HG02759 (cell line): Measurements from ENCODE around the gene C1QL4.
A peak's percentile ranks its signal among the peaks of the same experiment; 100 is the strongest.
"Not testable (repeated sequence)": the region's sequence is repeated elsewhere in the genome, so short reads cannot be mapped to it uniquely, and the experiment has no call there.

ENCODE experiments used
- ATAC-seq: cut with Tn5 transposase; IDR thresholded peaks from one replicate; pipeline ENCODE4 v1.9.1; 2021; ENCODE audit warnings: mild to moderate bottlenecking, moderate library complexity; ENCODE audit not compliant: unreplicated experiment

The C1QL4 gene

DNA sequence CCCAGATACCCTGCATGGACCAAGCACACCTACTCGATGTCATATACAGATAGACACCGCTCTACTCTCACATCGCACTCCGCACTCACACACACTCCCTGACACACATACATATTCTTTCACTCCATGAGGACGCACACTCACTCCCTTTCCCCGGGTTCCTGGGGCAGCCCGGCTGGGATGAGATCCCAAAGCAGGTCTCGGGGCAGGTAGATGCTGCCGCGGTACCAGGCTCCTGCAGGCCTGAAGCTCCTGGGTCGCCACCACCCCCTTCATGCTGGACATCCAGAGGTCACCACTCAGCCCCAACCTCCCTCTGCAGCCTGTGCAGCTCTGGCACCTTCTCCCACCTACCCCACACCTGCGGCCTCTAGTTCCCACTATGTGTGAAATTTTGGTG is 2.3 kb downstream of the C1QL4 start:
- no peak for ATAC-seq

DNA sequence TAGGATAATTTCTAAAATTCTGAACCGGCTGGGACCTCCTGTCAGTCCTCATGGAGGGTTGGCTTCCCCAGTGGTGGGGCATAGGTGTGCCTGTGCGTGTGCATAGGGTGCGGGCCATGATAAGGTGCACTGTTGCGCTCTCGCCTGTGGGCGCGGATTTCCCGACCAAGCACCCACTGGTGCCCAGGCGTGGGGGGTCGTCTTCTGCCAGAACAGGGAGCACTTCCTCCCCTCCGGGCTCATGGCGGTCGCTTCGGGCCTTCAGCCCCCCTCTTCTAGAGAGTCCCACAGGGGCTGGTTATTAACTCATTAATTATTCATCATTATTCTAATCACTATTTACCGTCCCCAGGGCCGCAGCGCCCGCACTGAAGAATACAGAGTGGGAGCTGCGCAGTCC is 2.8 kb downstream of the C1QL4 start:
- no peak for ATAC-seq

DNA sequence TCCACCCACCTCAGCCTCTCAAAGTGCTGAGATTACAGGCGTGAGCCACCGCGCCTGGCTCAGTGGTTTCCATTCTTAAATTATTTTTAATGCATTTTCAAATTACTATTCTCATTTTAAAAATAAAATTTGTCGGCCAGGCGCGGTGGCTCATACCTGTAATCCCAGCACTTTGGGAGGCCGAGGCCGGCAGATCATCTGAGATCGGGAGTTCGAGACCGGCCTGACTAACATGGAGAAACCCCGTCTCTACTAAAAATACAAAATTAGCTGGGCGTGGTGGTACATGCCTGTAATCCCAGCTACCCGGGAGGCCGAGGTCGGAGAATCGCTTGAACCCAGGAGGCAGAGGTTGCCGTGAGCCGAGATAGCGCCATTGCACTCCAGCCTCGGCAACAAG is 3.2 kb downstream of the C1QL4 start:
- not testable (repeated sequence) for ATAC-seq

DNA sequence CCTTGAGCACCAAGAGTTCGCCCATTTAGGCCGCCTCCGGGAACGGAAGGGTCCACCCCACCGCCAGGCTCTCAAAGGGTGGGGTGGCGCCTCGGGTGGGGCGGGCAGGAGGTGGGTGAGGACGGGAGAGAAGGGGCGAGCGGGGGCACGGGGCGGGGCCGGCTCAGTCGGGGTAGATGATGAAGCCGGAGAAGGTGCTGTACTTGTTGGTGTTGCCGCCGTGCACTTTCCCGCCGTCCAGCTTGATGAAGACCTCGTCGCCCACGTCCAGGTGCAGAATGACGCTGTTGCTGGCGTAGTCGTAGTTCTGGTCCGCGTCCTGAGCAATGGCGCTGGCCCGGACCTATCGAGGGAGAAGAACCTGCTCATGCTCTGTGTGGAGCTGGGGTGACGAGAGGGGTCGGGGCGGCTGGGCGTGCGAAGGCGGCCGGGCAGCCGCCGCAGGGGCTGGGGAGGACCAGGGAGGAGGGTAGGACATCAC is 4.1 kb downstream of the C1QL4 start:
- no peak for ATAC-seq

DNA sequence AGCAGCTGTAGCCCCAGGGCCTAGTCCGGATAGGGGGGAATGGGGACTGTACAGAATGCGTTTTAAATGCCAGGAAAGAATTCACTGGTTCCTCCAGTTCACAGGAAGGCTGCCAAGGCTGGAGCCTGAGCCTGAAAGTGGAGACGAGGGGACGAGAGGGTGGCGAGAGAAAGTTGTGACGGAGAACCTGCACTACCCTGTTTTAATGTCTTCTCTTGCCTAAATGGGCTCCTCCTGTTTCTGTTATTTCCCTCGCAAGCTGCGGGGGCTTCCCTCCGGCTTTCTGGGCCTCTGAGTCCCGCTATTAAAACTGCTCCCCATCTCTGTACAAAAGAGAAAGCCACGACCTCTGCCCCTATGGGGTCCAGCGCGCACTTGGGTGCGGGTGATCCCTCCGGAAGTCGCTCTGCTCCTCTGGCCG is 4.5 kb downstream of the C1QL4 start:
- no peak for ATAC-seq

DNA sequence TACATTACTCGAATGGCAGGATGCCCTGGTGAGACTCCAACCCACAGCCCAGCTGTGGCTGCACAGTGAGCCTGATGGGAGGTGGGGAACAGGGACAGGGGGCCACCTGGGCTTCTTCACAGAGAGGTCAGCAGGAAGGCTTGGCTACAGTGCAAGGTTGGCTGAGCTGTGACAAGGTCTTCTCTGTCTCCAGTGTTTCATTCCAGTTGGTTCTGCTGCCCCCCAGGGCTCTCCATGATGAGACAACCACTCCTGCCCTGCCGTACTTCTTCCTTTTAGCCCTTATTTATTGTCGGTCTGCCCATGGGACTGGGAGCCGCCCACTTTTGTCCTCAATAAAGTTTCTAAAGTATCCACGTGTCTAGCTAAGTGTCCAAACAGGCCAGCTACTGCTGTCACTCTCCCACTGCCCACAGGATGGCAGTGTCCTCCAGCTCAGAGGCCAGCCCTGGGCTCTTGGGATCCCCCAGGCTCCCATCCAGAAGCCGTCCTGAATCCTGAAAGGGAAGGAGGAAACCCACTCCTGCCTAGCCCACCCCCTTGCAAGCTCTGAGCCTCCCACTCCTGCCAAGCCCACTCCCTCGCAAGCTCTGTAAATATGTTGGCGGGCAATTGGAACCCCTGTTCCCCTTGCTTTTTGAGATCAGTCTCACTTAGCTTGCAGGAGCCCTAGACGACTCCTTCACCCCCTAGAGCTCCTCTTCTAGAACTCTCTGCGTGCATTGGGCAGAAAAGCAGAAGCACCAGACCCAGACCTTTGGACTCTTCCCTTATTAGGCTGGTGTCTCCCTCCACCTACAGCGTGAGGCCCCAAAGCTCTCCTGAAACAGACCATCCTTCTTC is 5.4 kb downstream of the C1QL4 start:
- no peak for ATAC-seq

DNA sequence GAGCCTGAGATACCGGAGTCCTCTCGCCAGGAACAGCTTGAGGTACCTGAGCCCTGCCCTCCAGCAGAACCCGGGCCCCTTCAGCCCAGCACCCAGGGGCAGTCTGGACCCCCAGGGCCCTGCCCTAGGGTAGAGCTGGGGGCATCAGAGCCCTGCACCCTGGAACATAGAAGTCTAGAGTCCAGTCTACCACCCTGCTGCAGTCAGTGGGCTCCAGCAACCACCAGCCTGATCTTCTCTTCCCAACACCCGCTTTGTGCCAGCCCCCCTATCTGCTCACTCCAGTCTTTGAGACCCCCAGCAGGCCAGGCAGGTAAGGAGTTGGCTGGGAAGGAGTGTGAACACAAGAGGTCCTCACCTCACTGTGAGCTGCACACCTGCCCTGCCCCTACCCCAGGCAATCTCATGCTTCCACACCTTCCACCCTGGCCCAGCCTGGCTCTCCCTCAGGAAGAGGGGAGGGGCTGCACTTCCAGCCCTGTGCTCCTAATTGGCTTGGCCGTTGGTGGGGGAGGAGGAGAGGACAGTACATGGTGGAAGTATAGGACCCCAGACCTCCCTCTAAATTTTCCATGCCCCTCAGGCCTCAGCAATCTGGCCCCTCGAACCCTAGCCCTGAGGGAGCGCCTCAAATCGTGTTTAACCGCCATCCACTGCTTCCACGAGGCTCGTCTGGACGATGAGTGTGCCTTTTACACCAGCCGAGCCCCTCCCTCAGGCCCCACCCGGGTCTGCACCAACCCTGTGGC is 6.2 kb downstream of the C1QL4 start:
- no peak for ATAC-seq

DNA sequence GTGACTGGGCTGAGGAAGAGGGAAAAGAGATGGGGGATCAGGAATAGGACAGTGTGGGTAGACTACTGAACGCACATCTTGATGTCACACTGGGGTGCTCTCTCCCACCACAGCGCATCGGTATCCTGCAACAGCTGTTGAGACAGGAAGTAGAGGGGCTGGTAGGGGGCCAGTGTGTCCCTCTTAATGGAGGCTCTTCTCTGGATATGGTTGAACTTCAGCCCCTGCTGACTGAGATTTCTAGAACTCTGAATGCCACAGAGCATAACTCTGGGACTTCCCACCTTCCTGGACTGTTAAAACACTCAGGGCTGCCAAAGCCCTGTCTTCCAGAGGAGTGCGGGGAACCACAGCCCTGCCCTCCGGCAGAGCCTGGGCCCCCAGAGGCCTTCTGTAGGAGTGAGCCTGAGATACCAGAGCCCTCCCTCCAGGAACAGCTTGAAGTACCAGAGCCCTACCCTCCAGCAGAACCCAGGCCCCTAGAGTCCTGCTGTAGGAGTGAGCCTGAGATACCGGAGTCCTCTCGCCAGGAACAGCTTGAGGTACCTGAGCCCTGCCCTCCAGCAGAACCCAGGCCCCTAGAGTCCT is 6.9 kb downstream of the C1QL4 start:
- no peak for ATAC-seq

DNA sequence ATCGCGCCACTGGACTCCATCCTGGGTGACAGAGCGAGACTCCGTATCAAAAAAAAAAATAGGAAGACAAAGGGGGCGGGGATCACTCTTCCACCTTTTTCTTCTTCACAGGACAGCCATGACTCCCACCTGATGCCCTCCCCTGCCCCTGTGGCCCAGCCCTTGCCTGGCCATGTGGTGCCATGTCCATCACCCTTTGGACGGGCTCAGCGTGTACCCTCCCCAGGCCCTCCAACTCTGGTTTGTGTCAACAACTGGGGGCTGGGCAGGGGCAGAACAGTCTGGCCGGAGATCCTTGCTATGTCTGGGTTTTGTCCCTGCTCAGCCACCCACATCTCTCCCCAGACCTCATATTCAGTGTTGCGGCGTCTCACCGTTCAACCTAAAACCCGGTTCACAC is 8.2 kb downstream of the C1QL4 start:
- no peak for ATAC-seq

DNA sequence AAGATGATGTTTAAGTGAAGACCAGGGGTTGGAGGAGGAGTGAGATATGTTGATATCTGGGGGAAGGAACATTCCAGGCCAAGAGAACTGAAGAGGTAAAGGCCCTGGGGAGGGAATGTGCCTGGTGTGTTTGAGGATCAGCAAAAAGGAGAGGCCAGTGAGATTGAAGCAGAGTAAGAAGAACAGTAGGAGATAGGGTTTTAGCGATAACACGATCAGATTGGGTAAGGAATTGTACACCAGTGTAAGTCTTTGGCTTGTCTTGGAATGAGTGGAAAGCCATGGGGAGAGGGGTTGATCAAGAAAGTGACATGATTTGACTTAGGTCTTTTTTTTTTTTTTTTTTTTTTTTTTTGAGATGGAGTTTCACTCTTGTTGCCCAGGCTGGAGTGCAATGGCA is 9.1 kb downstream of the C1QL4 start:
- ATAC-seq = no peak

DNA sequence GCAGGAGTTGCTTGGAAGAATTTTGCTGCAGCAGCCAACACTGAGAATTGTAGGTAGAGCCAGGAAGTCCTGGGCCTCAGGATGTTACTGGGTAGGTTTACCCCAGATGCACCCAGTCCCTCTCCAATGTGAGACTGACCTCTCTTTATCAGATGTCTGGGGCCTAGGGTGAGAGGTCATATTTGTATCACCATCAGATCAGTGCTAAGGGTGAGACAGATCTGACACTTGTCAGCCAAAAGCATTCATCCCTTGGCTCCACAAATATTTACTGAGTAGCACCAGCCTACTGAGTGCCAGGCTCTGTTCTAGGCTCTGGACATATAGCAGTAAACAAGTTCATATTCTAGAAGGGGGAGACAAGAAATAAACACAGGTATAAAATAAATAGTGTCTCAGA is 9.6 kb downstream of the C1QL4 start:
- no peak for ATAC-seq

DNA sequence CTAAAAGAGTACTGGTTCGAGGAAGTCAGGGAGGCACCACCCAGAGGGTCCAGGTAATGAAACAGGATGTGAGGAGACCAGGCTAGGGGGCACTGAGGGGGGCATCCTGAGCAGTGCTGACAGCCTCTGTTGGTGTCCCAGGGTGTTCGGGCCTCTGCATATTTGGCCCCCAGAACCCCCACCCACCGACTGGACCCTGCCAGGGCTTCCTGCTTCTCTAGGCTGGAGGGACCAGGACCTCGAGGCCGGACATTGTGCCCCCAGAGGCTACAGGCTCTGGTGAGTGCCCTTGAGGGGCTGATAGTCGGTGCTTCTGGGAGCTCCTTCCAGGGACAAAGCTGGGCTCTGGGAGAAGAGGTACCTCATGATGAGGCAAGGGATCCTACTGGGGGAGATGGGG is 11.4 kb downstream of the C1QL4 start:
- ATAC-seq = no peak

DNA sequence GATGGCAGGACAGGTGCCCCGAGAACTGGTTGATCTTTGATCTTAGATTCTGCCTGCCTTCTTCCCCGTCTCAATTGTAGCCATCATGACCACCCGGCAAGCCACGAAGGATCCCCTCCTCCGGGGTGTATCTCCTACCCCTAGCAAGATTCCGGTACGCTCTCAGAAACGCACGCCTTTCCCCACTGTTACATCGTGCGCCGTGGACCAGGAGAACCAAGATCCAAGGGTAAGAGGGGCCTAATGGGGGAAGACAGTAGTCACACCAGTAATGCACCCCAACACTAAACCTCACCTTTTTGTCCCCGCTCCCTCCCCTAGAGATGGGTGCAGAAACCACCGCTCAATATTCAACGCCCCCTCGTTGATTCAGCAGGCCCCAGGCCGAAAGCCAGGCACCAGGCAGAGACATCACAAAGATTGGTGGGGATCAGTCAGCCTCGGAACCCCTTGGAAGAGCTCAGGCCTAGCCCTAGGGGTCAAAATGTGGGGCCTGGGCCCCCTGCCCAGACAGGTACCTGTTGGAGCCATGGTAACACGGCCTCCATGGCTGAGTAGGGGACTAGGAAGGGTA is 13.4 kb downstream of the C1QL4 start:
- ATAC-seq = no peak

DNA sequence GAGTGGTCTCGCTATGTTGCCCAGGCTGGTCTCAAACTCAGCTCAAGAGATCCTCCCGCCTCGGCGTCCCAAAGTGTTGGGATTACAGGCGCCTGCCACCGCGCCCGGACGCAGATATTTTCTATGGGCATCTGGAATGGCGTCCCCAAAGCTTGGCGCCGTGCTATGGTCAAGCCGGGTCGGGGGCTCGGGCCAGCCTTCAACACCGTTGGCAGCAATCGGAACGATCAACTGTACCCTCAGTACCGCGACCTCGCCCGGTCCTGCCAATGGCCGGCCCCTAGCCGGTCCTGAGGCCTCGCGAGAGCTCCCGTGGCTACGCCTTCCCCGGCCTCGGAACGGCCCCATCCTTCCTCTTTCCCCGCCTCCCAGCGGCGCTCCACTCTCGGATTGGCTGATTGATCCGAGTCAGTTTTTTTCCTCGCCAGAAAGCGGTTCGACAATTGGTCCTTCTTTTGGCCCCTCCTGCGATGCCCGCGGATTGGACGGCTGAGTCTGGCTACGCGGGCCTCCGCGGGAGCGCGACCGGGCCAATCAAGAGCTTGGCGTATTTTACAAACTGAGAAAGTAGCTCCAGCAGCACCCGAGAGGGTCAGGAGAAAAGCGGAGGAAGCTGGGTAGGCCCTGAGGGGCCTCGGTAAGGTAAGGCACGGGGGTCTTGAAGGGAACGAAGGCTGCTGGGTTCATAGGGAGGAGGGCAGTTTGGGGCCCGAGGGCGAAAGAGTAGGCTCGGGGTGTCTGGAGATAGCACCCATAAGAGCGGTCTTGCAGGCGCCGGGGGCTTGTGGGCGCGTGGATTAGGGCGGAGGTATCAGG is 14.1 kb downstream of the C1QL4 start, which contains the start of gene TROAP:
TROAP (plus strand) TSS at position 548 of the 816 bp plus-strand sequence. CDS start 354 bp downstream, outside the sequence.
- ATAC-seq = peak; percentile 99

DNA sequence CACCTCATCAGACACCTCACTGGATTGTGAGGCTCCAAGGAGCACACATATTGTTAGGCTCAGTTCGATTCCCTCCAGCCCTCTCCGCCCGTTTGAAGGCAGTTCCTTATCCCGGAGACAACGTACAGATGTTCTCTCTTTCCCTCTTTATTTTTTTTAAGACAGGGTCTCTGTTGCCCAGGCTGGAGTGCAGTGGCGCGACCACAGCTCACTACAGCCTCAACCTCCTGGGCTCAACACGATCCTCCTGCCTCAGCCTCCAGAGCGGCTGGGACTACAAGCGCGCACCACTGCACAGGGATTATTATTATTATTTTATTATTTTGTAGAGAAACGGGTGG is 14.7 kb downstream of the C1QL4 start:
- ATAC-seq = no peak

DNA sequence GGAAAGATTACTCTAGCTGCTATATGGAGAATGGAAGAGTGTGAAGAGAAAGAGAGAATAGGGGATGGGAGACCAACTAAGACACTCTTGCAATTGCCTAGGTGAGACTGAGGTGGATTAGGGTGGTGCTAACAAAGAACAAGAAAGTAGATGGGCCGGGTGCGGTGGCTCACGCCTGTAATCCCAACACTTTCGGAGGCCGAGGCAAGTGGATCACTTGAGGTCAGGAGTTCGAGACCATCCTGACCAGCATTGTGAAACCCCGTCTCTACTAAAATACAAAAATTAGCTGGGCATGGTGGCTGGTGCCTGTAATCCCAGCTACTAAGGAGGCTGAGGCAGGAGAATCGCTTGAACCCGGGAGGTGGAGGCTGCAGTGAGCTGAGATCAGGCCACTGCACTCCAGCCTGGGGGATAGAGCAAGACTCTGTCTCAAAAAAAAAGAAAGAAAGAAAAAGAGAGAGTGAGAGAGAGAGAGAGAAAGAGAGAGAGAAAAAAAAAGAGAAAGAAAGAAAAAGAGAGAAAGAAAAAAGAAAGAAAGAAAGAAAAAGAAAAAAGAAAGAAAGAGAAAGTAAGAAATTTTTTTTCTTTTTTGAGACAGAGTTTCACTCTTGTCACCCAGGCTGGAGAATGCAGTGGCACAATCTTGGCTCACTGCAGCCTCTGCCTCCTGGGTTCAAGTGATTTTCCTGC is 16.4 kb downstream of the C1QL4 start:
- not testable (repeated sequence) for ATAC-seq

DNA sequence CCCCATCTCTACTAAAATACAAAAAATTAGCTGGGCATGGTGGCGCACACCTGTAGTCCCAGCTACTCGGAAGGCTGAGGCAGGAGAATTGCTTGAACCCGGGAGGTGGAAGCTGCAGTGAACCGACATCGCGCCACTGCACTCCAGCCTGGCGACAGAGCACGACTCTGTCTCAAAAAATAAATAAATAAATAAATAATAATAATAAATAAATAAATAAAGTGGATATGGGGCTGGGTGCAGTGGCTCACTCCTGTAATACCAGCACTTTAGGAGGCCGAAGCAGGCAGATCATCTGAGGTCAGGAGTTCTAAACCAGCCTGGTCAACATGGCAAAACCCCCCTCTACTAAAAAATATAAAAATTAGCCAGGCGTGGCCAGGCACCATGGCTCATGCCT is 19.9 kb downstream of the C1QL4 start:
- not testable (repeated sequence) for ATAC-seq

DNA sequence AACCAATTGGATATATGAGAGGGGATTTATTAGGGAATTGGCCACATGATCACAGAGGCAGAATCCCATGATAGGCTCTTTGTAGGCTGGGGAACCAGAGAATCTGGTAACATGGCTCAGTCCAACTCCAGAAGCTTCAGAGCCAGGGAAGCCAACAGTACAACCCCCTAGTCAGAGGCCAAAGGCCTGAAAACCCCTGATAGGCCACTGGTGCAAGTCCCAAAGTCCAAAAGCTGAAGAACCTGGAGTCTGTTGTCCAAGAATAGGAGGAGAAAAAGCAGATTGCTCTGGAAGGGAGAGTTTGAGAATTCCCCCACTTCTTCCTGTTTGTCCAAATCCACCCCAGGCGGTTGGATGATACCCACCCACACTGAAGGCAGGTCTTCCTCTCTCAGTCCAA is 22.2 kb downstream of the C1QL4 start:
- ATAC-seq = no peak

DNA sequence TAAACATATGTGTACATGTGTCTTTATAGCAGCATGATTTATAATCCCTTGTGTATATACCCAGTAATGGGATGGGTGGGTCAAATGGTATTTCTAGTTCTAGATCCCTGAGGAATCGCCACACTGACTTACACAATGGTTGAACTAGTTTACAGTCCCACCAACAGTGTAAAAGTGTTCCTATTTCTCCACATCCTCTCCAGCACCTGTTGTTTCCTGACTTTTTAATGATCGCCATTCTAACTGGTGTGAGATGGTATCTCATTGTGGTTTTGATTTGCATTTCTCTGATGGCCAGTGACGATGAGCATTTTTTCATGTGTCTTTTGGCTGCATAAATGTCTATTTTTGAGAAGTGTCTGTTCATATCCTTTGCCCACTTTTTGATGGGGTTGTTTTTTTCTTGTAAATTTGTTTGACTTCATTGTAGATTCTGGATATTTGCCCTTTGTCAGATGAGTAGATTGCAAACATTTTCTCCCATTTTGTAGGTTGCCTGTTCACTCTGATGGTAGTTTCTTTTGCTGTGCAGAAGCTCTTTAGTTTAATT is 26.5 kb downstream of the C1QL4 start:
- not testable (repeated sequence) for ATAC-seq

DNA sequence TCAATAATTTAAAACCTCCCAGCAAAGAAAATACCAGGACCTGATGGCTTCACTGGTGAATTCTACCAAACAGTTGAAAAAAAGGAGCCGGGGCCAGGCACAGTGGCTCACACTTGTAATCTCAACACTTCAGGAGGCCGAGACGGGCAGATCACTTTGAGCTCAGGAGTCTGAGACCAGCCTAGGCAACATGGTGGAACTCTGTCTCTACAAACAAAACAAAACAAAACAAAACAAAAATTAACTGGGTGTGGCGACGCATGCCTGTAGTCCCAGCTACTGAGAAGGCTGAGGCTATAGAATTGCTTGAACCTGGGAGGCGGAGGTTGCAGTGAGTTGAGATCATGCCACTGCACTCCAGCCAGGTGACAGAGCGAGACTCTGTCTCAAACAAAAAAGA is 27.6 kb downstream of the C1QL4 start:
- no peak for ATAC-seq
